K562 (cell line): Measurements from ENCODE around the gene NRN1. TPM values are rescaled to one million over a fixed set of nuclear protein-coding genes. Genes with fewer than 3 reads are reported as not detected.

Experiments
- ATAC-seq: fragments of 200-7000 bp; cut with Tn5 transposase; 3 replicates; pipeline ENCODE4 v1.9.1; 2020; ENCODE audit warnings: moderate library complexity
- BruUV-seq: library from RNA; stranded (reverse); fragments of 400-500 nt; replicated peaks from 2 replicates; lab custom pipeline; 2021; lab: Mats Ljungman, UMichigan
- CTCF ChIA-PET: fragments of 300-600 bp; formaldehyde crosslinking; extraction: SDS; loops from one replicate; lab custom pipeline; 2021; ENCODE audit warnings: low intra/inter-chr PET ratio; lab: Yijun Ruan, JAX
- POLR2A ChIA-PET: fragments of 300-600, 350-650 bp; sonication (Branson Sonifier 250); formaldehyde crosslinking; extraction: SDS; loops from one replicate; lab custom pipeline; 2021; ENCODE audit warnings: antibody characterized with exemption, inconsistent platforms; lab: Yijun Ruan, JAX
- DNase-seq, 4 experiments: peaks; one replicate each; pipeline versions ENCODE4 v3.0.0 to v3.0.0-alpha.2; 2011 to 2018; ENCODE audit warnings: low spot score in 3 of 4, mixed read lengths in 3 of 4; ENCODE audit errors: extremely low read depth in 1 of 4
- FAIRE-seq: peaks from 2 replicates; lab custom pipeline; 2011; peaks lifted over from hg19 to GRCh38; lab: Jason Lieb, UNC
- H2AFZ ChIP-seq: 2 replicates; pipeline ENCODE4 v1.6.0; 2011; ENCODE audit warnings: low read depth, low read length, control low read depth, inconsistent platforms
- H3K27ac ChIP-seq: fragments of 200-600 bp; 3 replicates; pipeline ENCODE4 v1.8.0; 2011; ENCODE audit warnings: low read depth, mild to moderate bottlenecking, control low read depth, inconsistent platforms, low read length, moderate library complexity, mixed read lengths; ENCODE audit errors: extremely low read depth
- H3K27me3 ChIP-seq, 2 experiments: fragments of 300-600 bp in 1 of 2; 2 replicates in 1 of 2; 3 replicates in 1 of 2; pipeline versions ENCODE4 v1.6.0 to v1.8.0; 2011; ENCODE audit warnings: inconsistent platforms in 2 of 2, low read length in 2 of 2, mild to moderate bottlenecking in 1 of 2, mixed read lengths in 1 of 2, moderate library complexity in 1 of 2; ENCODE audit not compliant: control insufficient read depth in 2 of 2, insufficient read depth in 2 of 2
- H3K36me3 ChIP-seq: fragments of 300-600 bp; 3 replicates; pipeline ENCODE4 v1.8.0; 2011; ENCODE audit warnings: mild to moderate bottlenecking, low read length, inconsistent platforms; ENCODE audit not compliant: control insufficient read depth, insufficient read depth
- H3K4me1 ChIP-seq, 2 experiments: fragments of 200-600 bp in 1 of 2; replicated peaks in 1 of 2; 2 replicates in 1 of 2; 3 replicates in 1 of 2; pipeline versions ENCODE4 v1.5.1 to v1.8.0; 2011; ENCODE audit warnings: inconsistent platforms in 2 of 2, low read length in 2 of 2, mild to moderate bottlenecking in 1 of 2, mixed read lengths in 1 of 2, moderate library complexity in 1 of 2; ENCODE audit not compliant: control insufficient read depth in 2 of 2, insufficient read depth in 2 of 2
- H3K4me2 ChIP-seq: 2 replicates; pipeline ENCODE4 v1.6.1; 2011; ENCODE audit warnings: low read length, control low read depth, inconsistent platforms, mixed read lengths; ENCODE audit not compliant: insufficient read depth
- H3K4me3 ChIP-seq: fragments of 200-600 bp; sonication (generic), shearing (Covaris generic); 2 replicates; pipeline ENCODE4 v1.5.1; 2016; ENCODE audit warnings: control low read depth, inconsistent platforms
- H3K79me2 ChIP-seq: fragments of 200-600 bp; 3 replicates; pipeline ENCODE4 v1.8.0; 2011; ENCODE audit warnings: low read length, inconsistent platforms; ENCODE audit not compliant: control insufficient read depth, insufficient read depth
- H3K9ac ChIP-seq, 2 experiments: 2 replicates each; pipeline versions ENCODE4 v1.6.0 to v1.6.1; 2011; ENCODE audit warnings: low read depth in 2 of 2, low read length in 2 of 2, control low read depth in 1 of 2, inconsistent platforms in 1 of 2, mild to moderate bottlenecking in 1 of 2, mixed read lengths in 1 of 2; ENCODE audit not compliant: insufficient read depth in 1 of 2
- H3K9me1 ChIP-seq: one replicate; pipeline ENCODE4 v1.6.0; 2011; ENCODE audit warnings: inconsistent platforms, mild to moderate bottlenecking, low read length, moderate library complexity; ENCODE audit not compliant: control insufficient read depth, insufficient read depth
- H3K9me3 ChIP-seq: replicated peaks from 2 replicates; pipeline ENCODE4 v1.5.1; 2011; ENCODE audit warnings: low read depth, low read length, inconsistent platforms; ENCODE audit not compliant: control insufficient read depth, insufficient read depth
- H4K20me1 ChIP-seq: replicated peaks from 2 replicates; pipeline ENCODE4 v1.6.1; 2011; ENCODE audit warnings: low read length, inconsistent platforms, mixed read lengths; ENCODE audit not compliant: control insufficient read depth, insufficient read depth
- E2F6 ChIP-seq, 2 experiments: IDR thresholded peaks; 2 replicates each; pipeline ENCODE4 v1.6.1; 2011; ENCODE audit warnings: borderline replicate concordance in 1 of 2, control low read depth in 1 of 2, low read depth in 1 of 2, low read length in 1 of 2, mild to moderate bottlenecking in 1 of 2, mixed read lengths in 1 of 2, moderate library complexity in 1 of 2; ENCODE audit not compliant: insufficient read depth in 1 of 2, insufficient read length in 1 of 2, poor library complexity in 1 of 2, severe bottlenecking in 1 of 2; ENCODE audit errors: extremely low read depth in 1 of 2
- ILF3 ChIP-seq: fragments of 450-650 bp; IDR thresholded peaks from 2 replicates; pipeline ENCODE4 v1.6.1; 2018; ENCODE audit warnings: antibody characterized with exemption, mild to moderate bottlenecking, moderate library complexity, borderline replicate concordance
- MAX ChIP-seq: sonication (generic); formaldehyde crosslinking; IDR thresholded peaks from 2 replicates; pipeline ENCODE4 v1.9.0; 2022; ENCODE audit warnings: mild to moderate bottlenecking, missing genetic modification reagents
- MLX ChIP-seq, 2 experiments: fragments of 450-650 bp in 1 of 2; sonication (generic) in 1 of 2; formaldehyde crosslinking; conservative IDR thresholded peaks; 2 replicates each; pipeline versions ENCODE4 v1.4.0 to v1.8.1; 2020 to 2022; ENCODE audit warnings: mild to moderate bottlenecking in 1 of 2, missing genetic modification reagents in 1 of 2
- MYNN ChIP-seq, 2 experiments: sonication (generic); formaldehyde crosslinking in 1 of 2; IDR thresholded peaks; 2 replicates each; pipeline versions ENCODE4 v1.5.0 to v1.6.1; 2016 to 2020; ENCODE audit warnings: antibody characterized with exemption in 1 of 2, missing genetic modification reagents in 1 of 2
- NR2C1 ChIP-seq, 2 experiments: fragments of 450-650 bp; IDR thresholded peaks; 2 replicates each; pipeline ENCODE4 v1.6.1; 2017; ENCODE audit warnings: mild to moderate bottlenecking in 2 of 2, antibody characterized with exemption in 1 of 2, inconsistent platforms in 1 of 2, missing compliant biosample characterization in 1 of 2, missing genetic modification characterization in 1 of 2
- ZNF184 ChIP-seq: sonication (generic); formaldehyde crosslinking; IDR thresholded peaks from 2 replicates; pipeline ENCODE4 v1.5.0; 2020; ENCODE audit warnings: missing genetic modification reagents
- ZNF23 ChIP-seq: fragments of 250-450 bp; sonication (Bioruptor Pico); IDR thresholded peaks from 2 replicates; pipeline ENCODE4 v1.4.0; 2020; ENCODE audit warnings: mild to moderate bottlenecking
- ZNF232 ChIP-seq: sonication (generic); formaldehyde crosslinking; IDR thresholded peaks from 2 replicates; pipeline ENCODE4 v1.8.0; 2022; ENCODE audit warnings: mild to moderate bottlenecking, missing genetic modification reagents
- ZNF384 ChIP-seq: IDR thresholded peaks from 2 replicates; pipeline ENCODE4 v1.6.1; 2012; ENCODE audit warnings: low read depth, low read length, improper control_type of control experiment
- ZNF512 ChIP-seq: IDR thresholded peaks from 2 replicates; pipeline ENCODE4 v1.6.1; 2016; ENCODE audit warnings: missing genetic modification characterization, missing compliant biosample characterization
- ZNF77 ChIP-seq: fragments of 250-450 bp; sonication (Bioruptor Pico); IDR thresholded peaks from 2 replicates; pipeline ENCODE4 v1.5.0; 2020
- WGBS: fragments of 100-300 bp; shearing (Covaris generic); methylation state at CpG from one replicate; pipeline ENCODE4 v1.1.6; 2016; ENCODE audit warnings: low coverage, mixed read lengths; ENCODE audit not compliant: insufficient coverage; ENCODE audit errors: missing lambda C conversion rate; 5-methylcytosine and 5-hydroxymethylcytosine counted together
- in situ Hi-C: fragments of 300-500 bp; cut with MboI; formaldehyde crosslinking; loops from 4 replicates; pipeline ENCODE4 v1.15.0; 2018; ENCODE audit warnings: inconsistent platforms, mixed read lengths
- intact Hi-C: fragments of 100-400 bp; cut with micrococcal nuclease; formaldehyde crosslinking; loops from 2 replicates; pipeline ENCODE4 v1.14.2; 2022
- polyA plus RNA-seq, 8 experiments: library from polyadenylated mRNA; depleted of rRNA in 4 of 8; stranded (reverse) in 5 of 8; unstranded in 3 of 8; fragments of >200 nt; fragmentation: Nextera tagmentation in 2 of 8; fragmentation: Illumina TruSeq in 1 of 8; extraction: Ambion mirVana in 2 of 8; extraction: Trizol in 1 of 8; gene quantifications; 2 replicates each; pipeline versions ENCODE4 v1.2.1 to v1.2.3, GENCODE V29; 2011 to 2014; ENCODE audit warnings: inconsistent platforms in 1 of 8, missing spikeins in 1 of 8
- total RNA-seq, 7 experiments: library from RNA; depleted of rRNA in 6 of 7; stranded (reverse); fragments of >200 nt in 6 of 7; fragmentation: Illumina TruSeq in 2 of 7; extraction: Trizol in 2 of 7; gene quantifications; 2 replicates each; pipeline versions ENCODE4 v1.2.1 to v1.2.3, GENCODE V29; 2011 to 2021; ENCODE audit warnings: low replicate concordance in 1 of 7

Gene NRN1
- total and polyA plus RNA-seq, 9 of the 15 experiments (the other 6 are each of a cell fraction or from before 2014, with no cell fraction given): not detected

- no peak overlapping the region for H3K27ac ChIP-seq
- H3K27me3 ChIP-seq: peaks cover 44 to 60% of the 10 kb centered on the region in 2 experiments
- WGBS: 6% methylated on average over 10 of the region's 10 CpGs
- no TSS peak for BruUV-seq
- H3K79me2 ChIP-seq: no peaks in the 10 kb centered on the region
- H3K4me2 ChIP-seq: no peak overlapping the region
- CTCF ChIA-PET: no interaction called here
- FAIRE-seq: no peak
- H4K20me1 ChIP-seq: peaks cover 4% of the 10 kb centered on the region; the same call in 1 of the 2 replicates
- in situ Hi-C loops (no loop called here), intact Hi-C loops (no loop called here)
- no peak overlapping the region for H2AFZ ChIP-seq
- H3K4me1 ChIP-seq: peaks cover 0 to 31% of the 10 kb centered on the region in 2 experiments; a peak in 2 of 5 replicates
- ATAC-seq: no peak
- POLR2A ChIA-PET: interaction anchor here (0.8 kb wide), 1 partner anchor 143 kb away, joined by 3 read pairs; no protein-coding TSS in a partner anchor
- H3K9me3 ChIP-seq: no peaks in the 10 kb centered on the region
- no peak overlapping the region for H3K4me3 ChIP-seq
- DNase-seq: no peak
- H3K36me3 ChIP-seq: no peaks in the 10 kb centered on the region
- no peak overlapping the region for H3K9ac ChIP-seq
- no peaks in the 10 kb centered on the region for H3K9me1 ChIP-seq
- no peak for TF ChIP-seq E2F6 (IDR thresholded peaks at IDR 0.05; ENCODE audit: borderline replicate concordance in 1 of 2, extremely low read depth in 1 of 2, insufficient read depth in 1 of 2, insufficient read length in 1 of 2, low read depth in 1 of 2, low read length in 1 of 2, poor library complexity in 1 of 2, severe bottlenecking in 1 of 2)
- no peak for TF ChIP-seq ZNF512 (tag)
- no peak for TF ChIP-seq ZNF384
- no peak for TF ChIP-seq NR2C1 (IDR thresholded peaks at IDR 0.05)
- TF ChIP-seq NR2C1 (tag; IDR thresholded peaks at IDR 0.05): no peak
- TF ChIP-seq MYNN (IDR thresholded peaks at IDR 0.05): no peak
- TF ChIP-seq MYNN (CRISPR knock-in tag; IDR thresholded peaks at IDR 0.05): no peak
- TF ChIP-seq ILF3: no peak
- TF ChIP-seq ZNF184 (CRISPR knock-in tag): no peak
- no peak for TF ChIP-seq ZNF77 (CRISPR knock-in tag)
- no peak for TF ChIP-seq ZNF232
- no peak for TF ChIP-seq MLX (CRISPR knock-in tag; conservative IDR thresholded peaks at IDR 0.05)
- no peak for TF ChIP-seq ZNF23 (CRISPR knock-in tag)
- TF ChIP-seq MAX (CRISPR knock-in tag): no peak
Observed at GRCh38 chr6:6006006-6006427, 708 bp downstream of the NRN1 start.
